Stimulated activated CD8-positive, alpha-beta memory T cell treated with anti-CD3 and anti-CD28 coated beads, Interleukin-7, amount 100 ng/mL, for 48 hours (primary cell): ENCODE results near the gene SUFU.

Experiments used
- DNase-seq, 2 donors: peaks; one replicate each; pipeline ENCODE4 v3.0.0-alpha.2; 2020; ENCODE audit warnings: low read depth in 1 of 2; ENCODE audit errors: extremely low read depth in 1 of 2

Gene SUFU

GRCh38 chr10:102593074-102593803, 89.5 kb downstream of the SUFU start:
- no peak for DNase-seq

GRCh38 chr10:102593804-102594079, 90.0 kb downstream of the SUFU start:
- DNase-seq: no peak

GRCh38 chr10:102595293-102595692, 91.5 kb downstream of the SUFU start:
- no peak for DNase-seq

- DNase-seq: no peak
Measured at GRCh38 chr10:102595897-102596296, 92.1 kb downstream of the SUFU start.

- no peak for DNase-seq
Measured at GRCh38 chr10:102596506-102596971, 92.8 kb downstream of the SUFU start.

DNA sequence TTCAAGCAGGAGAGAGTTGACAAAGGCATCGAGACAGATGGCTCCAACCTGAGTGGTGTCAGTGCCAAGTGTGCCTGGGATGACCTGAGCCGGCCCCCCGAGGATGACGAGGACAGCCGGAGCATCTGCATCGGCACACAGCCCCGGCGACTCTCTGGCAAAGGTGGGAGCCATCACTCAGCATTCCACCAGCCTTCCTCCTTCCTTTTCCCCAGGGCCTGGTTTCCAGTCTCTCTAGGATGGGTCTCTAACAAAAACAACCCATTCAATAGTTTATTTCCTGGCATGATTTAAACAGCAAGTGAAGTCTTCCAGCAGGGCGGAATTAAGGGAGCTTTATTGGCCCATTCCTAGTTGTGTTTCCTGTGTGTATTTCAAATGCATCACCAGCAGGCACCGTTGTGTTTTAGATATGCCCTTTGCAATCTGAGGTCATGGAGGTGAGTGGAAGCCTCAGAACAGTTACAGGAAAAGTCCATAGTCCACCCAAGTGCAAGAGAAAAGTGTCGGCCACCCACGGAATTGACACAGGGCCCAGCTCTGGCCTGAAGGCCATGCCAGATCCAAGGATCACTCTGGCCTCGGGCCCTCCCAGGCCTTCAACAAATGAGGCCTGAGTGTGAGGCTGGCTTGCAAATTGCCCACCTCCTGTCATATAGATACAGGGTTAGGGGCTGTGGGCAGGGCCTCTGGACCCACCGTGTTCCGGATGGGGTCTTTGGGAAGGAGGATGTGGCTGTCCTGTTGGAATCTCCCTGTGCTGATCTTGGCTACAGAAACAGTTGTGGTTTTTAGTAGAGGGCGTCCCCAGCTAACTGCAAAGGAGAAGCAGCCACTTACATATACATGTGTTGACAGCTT, 93.6 kb downstream of the SUFU start:
- no peak for DNase-seq

DNA sequence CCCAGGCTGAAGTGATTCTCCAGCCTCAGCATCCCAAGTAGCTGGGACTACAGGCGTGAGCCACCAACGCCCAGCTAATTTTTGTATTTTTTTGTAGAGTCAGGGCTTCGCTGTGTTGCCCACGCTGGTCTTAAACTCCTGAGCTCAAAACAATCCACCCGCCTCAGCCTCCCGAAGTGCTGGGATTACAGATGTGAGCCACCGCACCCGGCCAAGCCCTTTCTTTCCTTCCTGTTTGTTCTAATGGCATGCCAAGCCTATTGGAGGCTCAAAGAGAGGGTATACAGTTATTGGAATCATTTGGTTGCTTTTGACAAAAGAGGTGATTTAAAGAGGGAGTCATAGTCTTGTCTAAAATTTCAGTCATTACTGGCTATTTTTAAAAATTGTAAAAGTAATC, 94.5 kb downstream of the SUFU start:
- DNase-seq: no peak

DNA sequence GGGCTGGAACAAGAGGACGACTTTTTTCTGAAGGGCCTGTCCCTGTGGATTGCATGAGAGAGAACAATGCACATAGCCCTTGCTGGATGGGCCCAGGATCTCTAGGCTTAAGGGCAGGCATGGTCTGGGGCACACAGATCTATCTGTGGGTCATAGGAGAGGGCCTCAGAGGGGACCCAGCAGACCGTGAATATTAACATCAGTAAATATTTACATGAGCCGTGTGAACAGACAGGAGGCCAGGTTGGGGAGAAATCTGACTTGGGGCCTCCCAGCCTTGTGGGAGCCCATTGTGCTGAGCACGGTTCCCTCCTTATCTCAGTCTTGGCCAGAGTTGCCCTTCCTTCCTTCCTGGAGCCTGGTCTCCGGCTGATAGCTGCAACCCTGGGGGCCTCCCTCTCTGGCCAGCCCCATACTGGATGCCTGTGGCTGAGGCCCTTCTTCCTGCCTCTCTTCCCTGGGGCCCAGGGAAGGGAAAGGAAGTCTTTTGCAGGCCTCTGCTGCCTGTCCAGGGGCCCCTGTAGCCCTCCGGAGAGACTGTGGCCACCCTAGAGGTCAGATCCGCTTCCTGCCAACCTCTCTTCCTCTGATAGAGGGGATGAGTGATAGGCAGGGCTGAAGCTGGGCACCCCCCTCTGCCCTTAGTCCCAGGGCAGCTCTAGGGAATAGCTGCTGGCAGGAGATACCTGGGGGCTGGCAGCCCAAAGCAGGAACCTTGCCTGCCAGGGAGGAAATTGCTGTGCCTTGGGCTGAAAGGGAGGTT, 96.0 kb downstream of the SUFU start:
- DNase-seq: no peak

GRCh38 chr10:102600816-102601215, 97.0 kb downstream of the SUFU start:
- DNase-seq: no peak

DNA sequence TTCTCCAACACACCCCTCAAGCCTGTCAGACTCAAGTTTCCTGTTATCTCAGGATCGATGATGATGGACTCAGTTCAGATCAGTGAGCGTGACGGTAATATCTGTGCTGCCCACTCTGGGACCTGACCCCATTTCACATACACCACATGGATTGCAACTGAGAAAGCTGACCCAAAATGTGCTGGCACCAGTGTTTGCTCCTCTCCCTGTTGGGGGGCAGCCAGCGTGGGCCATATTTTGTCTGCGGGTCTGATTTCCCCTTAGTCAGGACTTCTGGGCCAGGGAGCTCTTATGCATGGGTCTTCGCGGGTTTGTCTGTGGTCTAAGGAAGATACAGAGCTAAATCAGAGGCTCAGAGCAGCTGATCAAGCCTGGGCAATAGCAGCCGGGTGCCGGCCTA, 97.9 kb downstream of the SUFU start:
- no peak for DNase-seq

DNA sequence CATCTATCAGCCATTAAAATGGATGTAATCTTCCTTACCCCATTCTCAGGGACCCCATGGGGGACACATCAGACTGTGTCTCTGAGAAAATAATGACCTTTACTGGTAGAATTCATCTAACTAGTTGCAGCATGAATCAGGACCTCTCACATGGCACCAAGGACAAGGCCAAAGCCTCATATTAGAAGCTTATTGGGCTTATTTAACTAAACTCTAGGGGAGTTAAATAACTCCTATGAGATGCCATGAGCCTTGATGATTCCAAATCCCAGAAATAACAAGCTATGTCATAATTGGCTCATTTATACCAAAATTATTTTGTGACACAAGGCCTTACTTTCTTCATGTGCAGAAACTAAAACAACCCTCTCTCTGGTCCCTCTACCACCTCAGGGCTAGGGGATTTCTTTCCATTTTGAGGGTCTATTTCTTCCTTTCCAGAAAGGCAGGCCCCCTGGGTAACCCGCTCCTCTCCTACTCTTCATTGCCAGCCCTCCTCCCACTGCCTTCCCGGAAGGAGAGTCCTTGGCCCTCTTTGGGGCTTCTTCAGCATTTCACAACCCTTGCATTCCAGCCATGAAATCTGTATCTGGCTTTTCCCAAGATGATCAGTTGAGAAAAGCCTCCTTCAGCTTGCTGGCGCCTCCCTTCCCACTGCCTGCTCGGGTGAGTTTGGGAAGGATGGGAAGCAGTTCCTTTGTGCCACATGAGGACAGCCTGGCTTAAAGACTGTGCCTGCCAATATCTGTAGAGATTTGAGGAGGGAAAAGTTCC, 98.7 kb downstream of the SUFU start:
- no peak for DNase-seq

DNA sequence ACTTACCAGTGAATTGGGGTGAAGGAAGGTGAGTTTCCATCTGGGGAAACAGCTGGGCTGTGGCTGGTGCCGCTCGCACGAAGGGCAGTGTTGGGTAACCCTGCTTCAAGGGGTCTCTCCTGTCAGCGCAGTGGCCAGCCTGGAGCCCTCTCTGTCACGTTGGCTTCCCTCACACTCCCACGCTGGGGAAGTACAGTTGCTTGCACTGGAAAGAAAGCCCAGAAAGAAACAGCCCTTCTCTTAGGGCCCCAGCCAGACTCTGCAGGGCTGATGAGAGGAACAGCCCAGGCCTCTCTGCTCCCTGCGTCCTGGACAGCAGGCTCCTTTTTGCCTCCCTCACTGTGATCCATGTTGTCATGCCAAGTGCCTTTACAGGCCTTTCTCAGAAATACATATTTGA, 100.2 kb downstream of the SUFU start:
- DNase-seq: no peak

GRCh38 chr10:102604439-102604841, 100.7 kb downstream of the SUFU start:
- DNase-seq: no peak

- DNase-seq: no peak
Measured at GRCh38 chr10:102605712-102606111, 101.9 kb downstream of the SUFU start.

- DNase-seq: no peak
Measured at GRCh38 chr10:102608487-102608886, 104.7 kb downstream of the SUFU start.

DNA sequence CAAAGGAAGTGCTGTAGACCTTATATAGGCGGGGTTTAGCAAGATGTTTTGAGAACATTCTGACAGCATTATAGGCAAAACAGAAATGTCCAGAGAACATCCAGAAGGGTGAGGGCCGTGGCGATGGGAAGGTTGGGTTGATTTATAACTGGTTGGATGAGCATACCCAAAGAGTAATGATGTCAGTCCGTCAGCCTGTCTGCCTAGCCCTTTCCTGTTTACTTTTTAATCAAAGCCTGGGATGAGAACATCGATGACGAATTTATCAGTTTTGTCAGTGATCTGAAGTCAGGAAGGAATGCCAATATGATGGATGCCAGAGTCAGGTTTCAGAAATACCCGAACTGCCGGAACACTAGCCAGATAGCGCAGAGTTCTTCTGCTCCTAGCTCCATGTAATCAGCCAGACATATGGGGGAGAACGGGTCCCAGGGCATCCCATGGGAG, 106.7 kb downstream of the SUFU start:
- DNase-seq: no peak

GRCh38 chr10:102611514-102612087, 107.8 kb downstream of the SUFU start:
- DNase-seq: no peak

GRCh38 chr10:102612964-102613275, 109.1 kb downstream of the SUFU start:
- DNase-seq: peak in 1 of 2 donors; percentile 47

- DNase-seq: no peak
Measured at GRCh38 chr10:102613286-102613685, 109.5 kb downstream of the SUFU start.

GRCh38 chr10:102613785-102614184, 110.0 kb downstream of the SUFU start:
- DNase-seq: no peak

GRCh38 chr10:102614888-102615287, 111.1 kb downstream of the SUFU start:
- DNase-seq: no peak
